Sigmoid colon (tissue), 4 donors: ENCODE measurements around the gene RHBDF1.

Experiments
- CTCF ChIP-seq, 4 experiments: fragments of 450-650 bp in 3 of 4; fragments of 200-600 bp in 1 of 4; IDR thresholded peaks; one replicate each; pipeline ENCODE4 v1.5.1; 2016 to 2019; ENCODE audit warnings: antibody characterized with exemption in 4 of 4, mild to moderate bottlenecking in 3 of 4, moderate library complexity in 2 of 4
- EP300 ChIP-seq, 4 donors: sonication (generic); formaldehyde crosslinking; IDR thresholded peaks; one replicate each; pipeline ENCODE4 v1.6.1; 2017; ENCODE audit warnings: antibody characterized with exemption in 4 of 4
- POLR2A ChIP-seq, 2 donors: fragments of 450-650 bp; IDR thresholded peaks; one replicate each; pipeline ENCODE4 v1.6.1; 2016; ENCODE audit warnings: antibody characterized with exemption in 2 of 2, mild to moderate bottlenecking in 2 of 2, moderate library complexity in 2 of 2
- POLR2AphosphoS5 ChIP-seq, 4 donors: sonication (generic); formaldehyde crosslinking; IDR thresholded peaks; one replicate each; pipeline ENCODE4 v1.6.1; 2017; ENCODE audit warnings: antibody characterized with exemption in 4 of 4

GRCh38 chr16:83060-83603 lies 10.7 kb upstream of the RHBDF1 start:
- no peak for TF ChIP-seq CTCF (IDR thresholded peaks at IDR 0.05)
- TF ChIP-seq POLR2A (IDR thresholded peaks at IDR 0.05) = no peak
- TF ChIP-seq POLR2AphosphoS5 (IDR thresholded peaks at IDR 0.05) = no peak
- no peak for TF ChIP-seq EP300 (IDR thresholded peaks at IDR 0.05)
